Left lung (tissue), 10 donors: ENCODE measurements around the gene WDPCP. TPM values are rescaled to one million over a fixed set of nuclear protein-coding genes. Genes with fewer than 3 reads are reported as not detected.

ENCODE experiments used
- ATAC-seq: fragments of 200-7000 bp; cut with Tn5 transposase; one replicate; pipeline ENCODE4 v1.9.1; 2020; ENCODE audit warnings: moderate library complexity
- DNase-seq, 4 donors: peaks; one replicate each; pipeline ENCODE4 v3.0.0-alpha.2; 2013 to 2020
- H3K27ac ChIP-seq, 2 donors: fragments of 200-600 bp; sonication (generic) in 1 of 2; one replicate each; pipeline versions ENCODE4 v1.5.0 to v1.8.0; 2020 to 2021
- H3K27me3 ChIP-seq, 2 donors: fragments of 200-600 bp; sonication (generic) in 1 of 2; one replicate each; pipeline versions ENCODE4 v1.5.0 to v1.8.0; 2020 to 2021
- H3K36me3 ChIP-seq, 2 donors: fragments of 200-600 bp; sonication (generic) in 1 of 2; one replicate each; pipeline versions ENCODE4 v1.5.0 to v1.8.0; 2020 to 2021
- H3K4me1 ChIP-seq, 2 donors: fragments of 200-600 bp; one replicate each; pipeline ENCODE4 v1.8.0; 2021
- H3K4me3 ChIP-seq, 2 donors: fragments of 200-600 bp; sonication (generic) in 1 of 2; one replicate each; pipeline versions ENCODE4 v1.5.0 to v1.8.0; 2020 to 2021; ENCODE audit warnings: mild to moderate bottlenecking in 1 of 2
- H3K9me3 ChIP-seq, 2 donors: fragments of 200-600 bp; sonication (generic) in 1 of 2; one replicate each; pipeline versions ENCODE4 v1.5.0 to v1.8.0; 2020 to 2021
- CTCF ChIP-seq, 2 donors: fragments of 200-600 bp; sonication (generic) in 1 of 2; IDR thresholded peaks; one replicate each; pipeline versions ENCODE4 v1.5.0 to v1.8.0; 2021; ENCODE audit warnings: antibody characterized with exemption in 2 of 2
- intact Hi-C, 2 donors: fragments of 100-400 bp; cut with DNase I; formaldehyde crosslinking; loops; one replicate each; pipeline versions ENCODE4 v1.11.2 to v1.14.2; 2022
- polyA plus RNA-seq, 6 donors: library from polyadenylated mRNA; unstranded; fragments of 120-200 nt; gene quantifications; one replicate each; pipeline ENCODE4 v1.2.1, GENCODE V29; 2013; ENCODE audit not compliant: insufficient read length in 6 of 6
- total RNA-seq, 2 donors: library from RNA; stranded (reverse); fragmentation: NEBNext Ultra II Directional; extraction: Animal tissue kit (Norgen Biotek cat#: 25700); gene quantifications; one replicate each; pipeline ENCODE4 v1.2.1, GENCODE V29; 2021
- donor health status: DM: no; HTN: yes; CAD: no.
- donor health status: DM: no; HTN: no; CAD: no.

WDPCP gene
- total and polyA plus RNA-seq, 8 donors: 9.0 to 17.5 (median 14.4) TPM

DNA sequence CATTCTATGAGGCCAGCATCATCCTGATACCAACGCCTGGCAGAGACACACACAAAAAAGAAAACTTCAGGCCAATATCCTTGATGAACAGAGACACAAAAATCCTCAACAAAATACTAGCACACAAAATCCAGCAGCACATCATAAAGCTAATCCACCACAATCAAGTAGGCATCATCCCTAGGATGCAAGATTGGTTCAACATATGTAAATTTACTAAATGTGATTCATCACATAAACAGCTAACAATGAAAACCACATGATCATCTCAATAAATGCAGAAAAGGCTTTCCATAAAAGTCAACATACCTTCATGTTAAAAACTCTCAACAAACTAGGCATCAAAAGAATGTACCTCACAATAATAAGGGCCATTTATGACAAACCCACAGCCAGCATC is 65.3 kb downstream of the WDPCP start:
- DNase-seq: no peak
- Histone ChIP-seq H3K4me3 (no peak overlapping the region), H3K27ac (no peak overlapping the region), H3K36me3 (no peaks in the 10 kb centered on the region), H3K4me1 (no peaks in the 10 kb centered on the region), H3K27me3 (no peaks in the 10 kb centered on the region), H3K9me3 (peaks cover 0 to 45% of the 10 kb centered on the region in 2 donors)
- intact Hi-C loops: no loop called here
- ATAC-seq: no peak
- no peak for TF ChIP-seq CTCF (IDR thresholded peaks at IDR 0.05)

DNA sequence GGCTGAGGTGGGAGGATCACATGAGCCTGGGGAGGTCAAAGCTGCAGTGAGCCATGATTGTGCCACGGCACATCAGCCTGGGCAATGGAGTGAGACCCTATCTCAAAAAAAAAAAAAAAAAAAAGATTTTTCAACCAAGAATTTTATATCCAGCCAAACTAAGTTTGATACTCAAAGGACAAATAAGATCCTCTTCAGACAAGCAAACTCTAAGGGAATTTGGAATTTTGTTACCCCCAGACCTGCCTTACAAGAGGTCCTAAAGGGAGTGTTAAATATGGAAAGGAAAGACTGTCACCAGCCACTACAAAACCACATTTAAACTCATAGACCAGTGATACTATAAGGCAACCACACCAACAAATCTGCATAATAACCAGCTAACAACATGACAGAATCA is 67.5 kb downstream of the WDPCP start:
- Histone ChIP-seq H3K4me1 (no peaks in the 10 kb centered on the region), H3K36me3 (no peaks in the 10 kb centered on the region), H3K27me3 (no peaks in the 10 kb centered on the region), H3K4me3 (no peak overlapping the region), H3K27ac (no peak overlapping the region), H3K9me3 (peaks cover 0 to 45% of the 10 kb centered on the region in 2 donors)
- DNase-seq (no peak), ATAC-seq (no peak)
- TF ChIP-seq CTCF (IDR thresholded peaks at IDR 0.05): no peak
- intact Hi-C loops: no loop called here

- Histone ChIP-seq H3K36me3 (no peaks in the 10 kb centered on the region), H3K4me1 (no peaks in the 10 kb centered on the region), H3K9me3 (peaks cover 0 to 27% of the 10 kb centered on the region in 2 donors), H3K27me3 (no peaks in the 10 kb centered on the region), H3K27ac (no peak overlapping the region), H3K4me3 (no peak overlapping the region)
- DNase-seq (no peak), ATAC-seq (no peak)
- intact Hi-C loops: no loop called here
- no peak for TF ChIP-seq CTCF (IDR thresholded peaks at IDR 0.05)
These were observed 73.5 kb downstream of the WDPCP start for GRCh38 chr2:63514781-63515180.

DNA sequence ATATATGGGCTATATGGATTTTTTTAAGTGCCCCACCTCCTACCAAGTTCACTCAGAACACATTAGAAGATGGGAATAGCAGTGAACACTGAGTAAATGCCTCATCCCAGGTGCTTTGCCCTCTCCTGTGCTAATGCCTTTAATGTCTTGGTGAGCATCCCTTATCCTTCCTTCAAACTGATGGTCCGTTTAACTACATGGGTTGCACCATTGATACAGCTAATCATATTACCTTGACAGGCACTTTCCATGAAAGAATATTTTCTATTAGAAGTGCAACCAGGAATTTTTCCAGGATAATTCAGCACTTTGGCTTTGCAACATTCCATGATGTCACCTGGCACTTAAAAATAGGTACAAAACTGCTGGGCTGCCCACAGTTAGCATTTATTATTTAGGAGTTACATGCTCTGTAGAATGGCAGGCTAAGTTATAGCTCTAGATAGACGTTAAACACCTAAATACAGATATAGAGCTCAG is 74.0 kb downstream of the WDPCP start:
- H3K27ac ChIP-seq: no peak overlapping the region
- DNase-seq (no peak), ATAC-seq (no peak)
- intact Hi-C loops: no loop called here
- H3K27me3 ChIP-seq: no peaks in the 10 kb centered on the region
- H3K9me3 ChIP-seq: peaks cover 0 to 25% of the 10 kb centered on the region in 2 donors
- H3K4me1 ChIP-seq: no peaks in the 10 kb centered on the region
- no peak overlapping the region for H3K4me3 ChIP-seq
- H3K36me3 ChIP-seq: no peaks in the 10 kb centered on the region
- TF ChIP-seq CTCF (IDR thresholded peaks at IDR 0.05): no peak

- no peaks in the 10 kb centered on the region for H3K4me1 ChIP-seq
- intact Hi-C loops: no loop called here
- H3K4me3 ChIP-seq: no peak overlapping the region
- no peak for ATAC-seq
- no peak overlapping the region for H3K27ac ChIP-seq
- DNase-seq: no peak
- TF ChIP-seq CTCF (IDR thresholded peaks at IDR 0.05): no peak
- no peaks in the 10 kb centered on the region for H3K27me3 ChIP-seq
- no peaks in the 10 kb centered on the region for H3K36me3 ChIP-seq
- H3K9me3 ChIP-seq: peaks cover 0 to 19% of the 10 kb centered on the region in 2 donors
These were observed 82.0 kb downstream of the WDPCP start for GRCh38 chr2:63506320-63506719.
